Loucy (cell line): ENCODE measurements around the gene ANKRD63.

Experiments
- H2AFZ ChIP-seq: fragments of 200-600 bp; sonication (generic); 2 replicates; pipeline ENCODE4 v1.6.0; 2016; ENCODE audit warnings: antibody characterized with exemption, mild to moderate bottlenecking, low read length, moderate library complexity
- H3F3A ChIP-seq: fragments of 200-600 bp; 2 replicates; pipeline ENCODE4 v1.6.0; 2016; ENCODE audit warnings: antibody characterized with exemption, low read depth, mild to moderate bottlenecking
- H3K27me3 ChIP-seq: fragments of 200-600 bp; sonication (generic); 2 replicates; pipeline ENCODE4 v1.6.1; 2014; ENCODE audit warnings: low read length, mild to moderate bottlenecking; ENCODE audit not compliant: insufficient read depth, poor library complexity, severe bottlenecking
- H3K36me3 ChIP-seq: fragments of 200-600 bp; sonication (generic); 2 replicates; pipeline ENCODE4 v1.6.1; 2016; ENCODE audit warnings: low read length; ENCODE audit not compliant: insufficient read depth
- H3K4me1 ChIP-seq: fragments of 200-600 bp; sonication (generic); 2 replicates; pipeline ENCODE4 v1.5.1; 2014; ENCODE audit warnings: low read length, mild to moderate bottlenecking; ENCODE audit not compliant: insufficient read depth, poor library complexity, severe bottlenecking
- H3K4me2 ChIP-seq: fragments of 200-600 bp; sonication (generic); 2 replicates; pipeline ENCODE4 v1.6.0; 2014; ENCODE audit warnings: antibody characterized with exemption, low read length, low read depth, mild to moderate bottlenecking; ENCODE audit not compliant: poor library complexity, severe bottlenecking
- H3K4me3 ChIP-seq: fragments of 200-600 bp; sonication (generic); 2 replicates; pipeline ENCODE4 v1.5.1; 2014; ENCODE audit warnings: low read length, mild to moderate bottlenecking, mixed read lengths; ENCODE audit not compliant: poor library complexity, severe bottlenecking
- H3K79me2 ChIP-seq: fragments of 200-600 bp; sonication (generic); 2 replicates; pipeline ENCODE4 v1.6.1; 2014; ENCODE audit warnings: low read length; ENCODE audit not compliant: insufficient read depth
- H3K9ac ChIP-seq: fragments of 200-600 bp; sonication (generic); 2 replicates; pipeline ENCODE4 v1.6.0; 2014; ENCODE audit warnings: mild to moderate bottlenecking, low read depth, low read length, moderate library complexity; ENCODE audit not compliant: poor library complexity, severe bottlenecking
- H3K9me2 ChIP-seq: fragments of 200-600 bp; sonication (generic); replicated peaks from 2 replicates; pipeline ENCODE4 v1.6.1; 2016; ENCODE audit warnings: low read depth, low read length, mixed read lengths
- H3K9me3 ChIP-seq: fragments of 200-600 bp; sonication (generic); 2 replicates; pipeline ENCODE4 v1.6.1; 2014; ENCODE audit warnings: mild to moderate bottlenecking, antibody characterized with exemption, low read length, low read depth; ENCODE audit not compliant: insufficient read depth
- H4K20me1 ChIP-seq: fragments of 200-600 bp; sonication (generic); 2 replicates; pipeline ENCODE4 v1.6.0; 2014; ENCODE audit warnings: antibody characterized with exemption, low read length, mild to moderate bottlenecking; ENCODE audit not compliant: insufficient read depth, poor library complexity, severe bottlenecking
- EZH2phosphoT487 ChIP-seq: fragments of 200-600 bp; IDR thresholded peaks from 2 replicates; pipeline ENCODE4 v1.6.1; 2018; ENCODE audit warnings: antibody characterized with exemption, mild to moderate bottlenecking, moderate library complexity, borderline replicate concordance
- TF ChIP-seq, protein P1 (sequence below): fragments of 200-600 bp; sonication (generic); conservative IDR thresholded peaks from 2 replicates; pipeline ENCODE4 v1.5.1; 2014; ENCODE audit warnings: mild to moderate bottlenecking, antibody characterized with exemption, low read length

ANKRD63 gene

DNA sequence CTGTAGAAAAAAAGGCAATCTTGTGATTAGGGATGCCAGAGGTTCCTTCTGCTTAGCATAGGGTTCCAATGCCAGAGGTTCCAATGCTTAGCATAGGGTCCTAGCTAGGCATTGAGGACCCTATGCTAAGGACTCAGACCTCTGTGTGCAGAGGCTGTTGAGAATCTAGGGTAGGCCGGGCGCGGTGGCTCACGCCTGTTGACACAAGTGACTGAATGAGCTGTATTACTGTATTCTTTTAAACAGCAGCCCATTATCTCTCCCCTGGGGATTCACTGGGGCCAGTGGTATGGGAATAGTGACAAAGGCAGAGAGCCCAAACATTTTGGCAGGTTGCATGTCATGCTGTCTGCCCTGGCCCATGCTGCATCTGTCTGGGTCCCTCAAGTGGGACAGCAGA, 27.8 kb downstream of the ANKRD63 start:
- Histone ChIP-seq H3F3A (no peaks in the 10 kb centered on the region), H3K27me3 (no peaks in the 10 kb centered on the region), H2AFZ (no peak overlapping the region), H3K9ac (no peak overlapping the region), H3K36me3 (no peaks in the 10 kb centered on the region), H4K20me1 (no peaks in the 10 kb centered on the region), H3K9me2 (no peaks in the 10 kb centered on the region), H3K4me1 (no peaks in the 10 kb centered on the region), H3K79me2 (no peaks in the 10 kb centered on the region), H3K4me3 (no peak overlapping the region), H3K4me2 (no peak overlapping the region), H3K9me3 (no peaks in the 10 kb centered on the region)
- no peak for TF ChIP-seq EZH2phosphoT487
- TF ChIP-seq, protein P1, sequence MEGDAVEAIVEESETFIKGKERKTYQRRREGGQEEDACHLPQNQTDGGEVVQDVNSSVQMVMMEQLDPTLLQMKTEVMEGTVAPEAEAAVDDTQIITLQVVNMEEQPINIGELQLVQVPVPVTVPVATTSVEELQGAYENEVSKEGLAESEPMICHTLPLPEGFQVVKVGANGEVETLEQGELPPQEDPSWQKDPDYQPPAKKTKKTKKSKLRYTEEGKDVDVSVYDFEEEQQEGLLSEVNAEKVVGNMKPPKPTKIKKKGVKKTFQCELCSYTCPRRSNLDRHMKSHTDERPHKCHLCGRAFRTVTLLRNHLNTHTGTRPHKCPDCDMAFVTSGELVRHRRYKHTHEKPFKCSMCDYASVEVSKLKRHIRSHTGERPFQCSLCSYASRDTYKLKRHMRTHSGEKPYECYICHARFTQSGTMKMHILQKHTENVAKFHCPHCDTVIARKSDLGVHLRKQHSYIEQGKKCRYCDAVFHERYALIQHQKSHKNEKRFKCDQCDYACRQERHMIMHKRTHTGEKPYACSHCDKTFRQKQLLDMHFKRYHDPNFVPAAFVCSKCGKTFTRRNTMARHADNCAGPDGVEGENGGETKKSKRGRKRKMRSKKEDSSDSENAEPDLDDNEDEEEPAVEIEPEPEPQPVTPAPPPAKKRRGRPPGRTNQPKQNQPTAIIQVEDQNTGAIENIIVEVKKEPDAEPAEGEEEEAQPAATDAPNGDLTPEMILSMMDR: no peak

DNA sequence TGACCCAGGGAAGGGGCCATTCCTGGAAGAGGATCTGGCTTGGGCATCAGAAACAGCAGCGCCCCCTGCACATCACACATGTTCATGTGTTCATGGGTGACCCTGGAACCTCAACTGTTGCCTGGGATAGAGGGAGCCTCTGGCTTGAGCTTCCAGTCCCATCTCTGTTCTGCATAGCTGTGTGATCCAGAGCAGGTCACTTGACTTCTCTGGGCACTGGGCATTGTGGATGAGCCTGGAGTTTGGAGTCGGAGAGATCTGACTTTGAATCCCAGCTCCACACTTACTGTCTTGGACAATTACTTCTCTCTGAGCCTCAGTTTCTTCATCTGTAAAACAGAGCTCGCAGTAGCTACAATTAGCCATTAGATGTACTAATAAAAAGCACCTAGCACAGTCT, 28.4 kb downstream of the ANKRD63 start:
- Histone ChIP-seq H3K79me2 (no peaks in the 10 kb centered on the region), H3K4me3 (no peak overlapping the region), H3K9me3 (no peaks in the 10 kb centered on the region), H4K20me1 (no peaks in the 10 kb centered on the region), H3F3A (no peaks in the 10 kb centered on the region), H3K9me2 (no peaks in the 10 kb centered on the region), H2AFZ (no peak overlapping the region), H3K4me1 (no peaks in the 10 kb centered on the region), H3K36me3 (no peaks in the 10 kb centered on the region), H3K9ac (no peak overlapping the region), H3K27me3 (no peaks in the 10 kb centered on the region), H3K4me2 (no peak overlapping the region)
- TF ChIP-seq, protein P1: no peak
- TF ChIP-seq EZH2phosphoT487: no peak

DNA sequence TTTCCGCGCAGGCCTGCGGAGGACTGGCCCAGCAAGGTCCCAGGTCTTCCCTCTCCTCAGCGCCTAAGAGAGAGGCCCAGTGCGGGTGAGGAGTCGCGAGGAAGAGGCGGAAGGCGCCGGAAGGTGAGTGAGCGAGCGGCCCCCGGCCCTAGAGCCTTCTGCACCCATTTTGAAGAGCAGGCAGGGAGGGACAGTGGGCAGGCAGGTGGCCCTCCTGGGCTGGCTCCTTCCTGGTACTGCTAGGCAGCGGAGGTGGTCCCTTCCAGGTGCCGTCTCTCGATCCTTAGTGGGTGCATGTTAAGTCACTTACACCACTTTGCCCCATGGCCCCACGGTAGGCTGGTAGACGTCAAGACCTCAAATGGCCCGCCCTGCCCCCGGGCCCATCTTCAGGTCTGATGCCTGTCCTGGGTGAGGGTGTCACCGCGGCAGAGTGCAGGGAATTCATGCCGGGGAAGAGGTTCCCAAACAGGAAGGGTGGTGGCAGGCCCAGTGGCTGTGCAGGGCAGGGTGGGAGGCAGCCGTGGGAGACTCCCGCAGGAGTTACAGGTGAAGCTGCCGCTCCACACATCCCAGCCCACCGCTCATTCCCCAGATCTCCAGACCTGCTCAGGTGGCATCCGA, 29.6 kb downstream of the ANKRD63 start:
- Histone ChIP-seq H3K4me2 (no peak overlapping the region), H4K20me1 (no peaks in the 10 kb centered on the region), H2AFZ (no peak overlapping the region), H3K9ac (no peak overlapping the region), H3K9me2 (no peaks in the 10 kb centered on the region), H3K27me3 (no peaks in the 10 kb centered on the region), H3K4me1 (no peaks in the 10 kb centered on the region), H3K4me3 (no peak overlapping the region), H3K9me3 (no peaks in the 10 kb centered on the region), H3K79me2 (no peaks in the 10 kb centered on the region), H3K36me3 (no peaks in the 10 kb centered on the region), H3F3A (no peaks in the 10 kb centered on the region)
- TF ChIP-seq, protein P1: no peak
- TF ChIP-seq EZH2phosphoT487: no peak
